ENCODE data around the gene PRKCA.

- TF ChIP-seq FOXM1 (IDR thresholded peaks at IDR 0.05; ENCODE audit: borderline replicate concordance, low read depth) (no peak), RAD21 (IDR thresholded peaks at IDR 0.05; ENCODE audit: low read depth) (no peak), REST (IDR thresholded peaks at IDR 0.05; ENCODE audit: low read depth) (no peak), CEBPB (IDR thresholded peaks at IDR 0.05) (no peak), YY1 (IDR thresholded peaks at IDR 0.05; ENCODE audit: low read depth) (no peak), EGR1 (IDR thresholded peaks at IDR 0.05) (no peak), EP300 (IDR thresholded peaks at IDR 0.05; ENCODE audit: borderline replicate concordance) (no peak), CREB1 (IDR thresholded peaks at IDR 0.05; ENCODE audit: low read depth) (no peak), USF1 (IDR thresholded peaks at IDR 0.05) (no peak), TCF12 (IDR thresholded peaks at IDR 0.05; ENCODE audit: low read depth) (no peak), TAF1 (IDR thresholded peaks at IDR 0.05; ENCODE audit: low read depth) (no peak)
- TF ChIP-seq, protein P1, sequence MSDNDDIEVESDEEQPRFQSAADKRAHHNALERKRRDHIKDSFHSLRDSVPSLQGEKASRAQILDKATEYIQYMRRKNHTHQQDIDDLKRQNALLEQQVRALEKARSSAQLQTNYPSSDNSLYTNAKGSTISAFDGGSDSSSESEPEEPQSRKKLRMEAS (IDR thresholded peaks at IDR 0.05): no peak
Measured at GRCh38 chr17:66367107-66367506, 64.7 kb downstream of the PRKCA start.
